Gastroesophageal sphincter (tissue), 3 donors: ENCODE data around the gene REEP5.

ENCODE experiments used
- POLR2A ChIP-seq, 2 donors: fragments of 450-650 bp; IDR thresholded peaks; one replicate each; pipeline ENCODE4 v1.6.1; 2017; ENCODE audit warnings: antibody characterized with exemption in 2 of 2, mild to moderate bottlenecking in 2 of 2, moderate library complexity in 1 of 2
- POLR2AphosphoS5 ChIP-seq: sonication (generic); formaldehyde crosslinking; IDR thresholded peaks from one replicate; pipeline ENCODE4 v1.6.1; 2017; ENCODE audit warnings: antibody characterized with exemption
- TF ChIP-seq, protein P1 (sequence below), 4 experiments: fragments of 200-600 bp in 2 of 4; fragments of 450-650 bp in 2 of 4; sonication (generic) in 1 of 4; IDR thresholded peaks; one replicate each; pipeline ENCODE4 v1.5.1; 2017 to 2019; ENCODE audit warnings: antibody characterized with exemption in 4 of 4, mild to moderate bottlenecking in 2 of 4, moderate library complexity in 2 of 4

DNA sequence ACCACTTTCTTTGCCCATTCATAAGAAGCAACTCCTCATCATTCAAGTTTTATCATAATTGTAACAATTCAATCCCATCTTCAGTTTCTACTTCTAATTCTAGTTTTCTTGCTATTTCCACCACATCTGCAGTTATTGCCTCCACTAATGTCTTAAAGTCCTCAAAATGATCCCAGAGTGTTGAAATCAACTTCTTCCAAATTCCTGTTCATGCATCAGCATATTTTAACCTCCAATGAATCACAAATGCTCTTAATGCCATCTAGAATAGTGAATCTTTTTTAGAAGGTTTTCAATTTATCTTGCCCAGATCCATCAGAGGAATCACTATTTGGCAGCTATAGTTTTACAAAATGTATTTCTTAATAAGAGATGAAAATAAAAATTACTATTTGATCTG, 64.2 kb downstream of the REEP5 start:
- TF ChIP-seq POLR2A (IDR thresholded peaks at IDR 0.05): no peak
- TF ChIP-seq, protein P1, sequence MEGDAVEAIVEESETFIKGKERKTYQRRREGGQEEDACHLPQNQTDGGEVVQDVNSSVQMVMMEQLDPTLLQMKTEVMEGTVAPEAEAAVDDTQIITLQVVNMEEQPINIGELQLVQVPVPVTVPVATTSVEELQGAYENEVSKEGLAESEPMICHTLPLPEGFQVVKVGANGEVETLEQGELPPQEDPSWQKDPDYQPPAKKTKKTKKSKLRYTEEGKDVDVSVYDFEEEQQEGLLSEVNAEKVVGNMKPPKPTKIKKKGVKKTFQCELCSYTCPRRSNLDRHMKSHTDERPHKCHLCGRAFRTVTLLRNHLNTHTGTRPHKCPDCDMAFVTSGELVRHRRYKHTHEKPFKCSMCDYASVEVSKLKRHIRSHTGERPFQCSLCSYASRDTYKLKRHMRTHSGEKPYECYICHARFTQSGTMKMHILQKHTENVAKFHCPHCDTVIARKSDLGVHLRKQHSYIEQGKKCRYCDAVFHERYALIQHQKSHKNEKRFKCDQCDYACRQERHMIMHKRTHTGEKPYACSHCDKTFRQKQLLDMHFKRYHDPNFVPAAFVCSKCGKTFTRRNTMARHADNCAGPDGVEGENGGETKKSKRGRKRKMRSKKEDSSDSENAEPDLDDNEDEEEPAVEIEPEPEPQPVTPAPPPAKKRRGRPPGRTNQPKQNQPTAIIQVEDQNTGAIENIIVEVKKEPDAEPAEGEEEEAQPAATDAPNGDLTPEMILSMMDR (IDR thresholded peaks at IDR 0.05): no peak
- TF ChIP-seq POLR2AphosphoS5: no peak
